Kidney (tissue), 14 donors: ENCODE data around the gene IL23R. TPM values are rescaled to one million over a fixed set of nuclear protein-coding genes. Genes with fewer than 3 reads are reported as not detected.

ENCODE experiments used
- DNase-seq, 5 donors: peaks; one replicate each; pipeline ENCODE4 v3.0.0-alpha.2; 2013 to 2020
- FAIRE-seq: peaks from 2 replicates; lab custom pipeline; 2012; peaks lifted over from hg19 to GRCh38; lab: Jason Lieb, UNC
- H3K27ac ChIP-seq, 2 donors: one replicate each; pipeline ENCODE4 v1.7.0; 2013; ENCODE audit warnings: low read depth in 2 of 2, low read length in 2 of 2, inconsistent platforms in 1 of 2
- H3K27me3 ChIP-seq: one replicate; pipeline ENCODE4 v1.7.1; 2013; ENCODE audit warnings: low read length, inconsistent platforms; ENCODE audit not compliant: control insufficient read depth, insufficient read depth
- H3K36me3 ChIP-seq, 3 donors: one replicate each; pipeline versions ENCODE4 v1.7.0 to v1.7.1; 2013; ENCODE audit warnings: low read length in 3 of 3, control low read depth in 1 of 3, inconsistent platforms in 1 of 3; ENCODE audit not compliant: insufficient read depth in 3 of 3, control insufficient read depth in 2 of 3
- H3K4me1 ChIP-seq, 3 donors: one replicate each; pipeline versions ENCODE4 v1.7.0 to v1.7.1; 2013; ENCODE audit warnings: low read length in 3 of 3, inconsistent platforms in 1 of 3, low read depth in 1 of 3; ENCODE audit not compliant: control insufficient read depth in 2 of 3, insufficient read depth in 2 of 3
- H3K4me3 ChIP-seq, 3 donors: one replicate each; pipeline versions ENCODE4 v1.7.0 to v1.8.1; 2013; ENCODE audit warnings: low read length in 3 of 3, control low read depth in 1 of 3, inconsistent platforms in 1 of 3
- H3K9ac ChIP-seq, 3 donors: one replicate each; pipeline versions ENCODE4 v1.7.0 to v1.7.1; 2013; ENCODE audit warnings: low read length in 3 of 3, control low read depth in 1 of 3, inconsistent platforms in 1 of 3
- H3K9me3 ChIP-seq, 3 donors: one replicate each; pipeline versions ENCODE4 v1.7.0 to v1.7.1; 2013; ENCODE audit warnings: low read length in 3 of 3, control low read depth in 1 of 3, inconsistent platforms in 1 of 3; ENCODE audit not compliant: control insufficient read depth in 2 of 3, insufficient read depth in 1 of 3
- intact Hi-C: fragments of 100-400 bp; cut with DNase I; formaldehyde crosslinking; loops from one replicate; pipeline ENCODE4 v1.11.1; 2022
- polyA plus RNA-seq: library from polyadenylated mRNA; stranded (reverse); fragments of 350-450 nt; fragmentation: Illumina TruSeq; extraction: RNeasy Lipid Tissue Mini Kit (QIAGEN cat#74804); gene quantifications from one replicate; pipeline ENCODE4 v1.2.3, GENCODE V29; 2014; ENCODE audit warnings: low read depth, low replicate concordance; ENCODE audit not compliant: insufficient read depth
- total RNA-seq: library from RNA; stranded (reverse); fragmentation: NEBNext Ultra II Directional; extraction: Animal tissue kit (Norgen Biotek cat#: 25700); gene quantifications from one replicate; pipeline ENCODE4 v1.2.1, GENCODE V29; 2021
- TF ChIP-seq, protein P1 (sequence below): IDR thresholded peaks from 3 replicates; pipeline ENCODE4 v1.5.1; 2012; ENCODE audit warnings: mild to moderate bottlenecking, moderate library complexity, borderline replicate concordance; ENCODE audit not compliant: insufficient read depth; ENCODE audit errors: extremely low read depth
- donor health status: control.
- donor health status: control.
- donor health status: control.
- donor health status: control.
- donor health status: control.
- donor health status: DM: yes; HTN: yes; CAD: no.
- donor health status: Normal renal cell carcinoma (clear cell type).

The IL23R gene
- total and polyA plus RNA-seq, 2 donors from 2014 or later: 0.19 TPM; not detected in 1

DNA sequence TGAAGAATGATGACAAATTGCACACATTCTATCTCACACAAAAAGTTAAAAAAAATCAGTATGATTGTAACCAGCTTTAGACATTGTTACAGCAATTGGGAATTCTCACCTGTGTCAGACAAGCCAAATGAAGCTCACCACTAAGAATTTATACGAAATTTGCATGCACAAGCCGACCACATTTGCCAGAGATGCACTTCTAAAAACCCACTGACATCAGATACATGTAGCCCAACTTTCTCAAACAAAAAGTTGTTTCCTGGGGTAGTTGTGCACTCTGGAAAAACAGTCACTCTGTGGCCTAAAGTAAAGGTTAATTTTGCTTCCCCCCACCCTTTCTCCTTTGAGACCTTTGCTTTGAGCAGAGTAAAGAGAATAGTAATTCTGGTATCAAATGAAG is 73.5 kb downstream of the IL23R start:
- intact Hi-C loops: no loop called here
- H3K36me3 ChIP-seq: no peaks in the 10 kb centered on the region
- no peaks in the 10 kb centered on the region for H3K27me3 ChIP-seq
- no peak for DNase-seq
- no peak for FAIRE-seq
- H3K4me3 ChIP-seq: no peak overlapping the region
- no peak overlapping the region for H3K27ac ChIP-seq
- H3K4me1 ChIP-seq: no peaks in the 10 kb centered on the region
- no peak overlapping the region for H3K9ac ChIP-seq
- TF ChIP-seq, protein P1, sequence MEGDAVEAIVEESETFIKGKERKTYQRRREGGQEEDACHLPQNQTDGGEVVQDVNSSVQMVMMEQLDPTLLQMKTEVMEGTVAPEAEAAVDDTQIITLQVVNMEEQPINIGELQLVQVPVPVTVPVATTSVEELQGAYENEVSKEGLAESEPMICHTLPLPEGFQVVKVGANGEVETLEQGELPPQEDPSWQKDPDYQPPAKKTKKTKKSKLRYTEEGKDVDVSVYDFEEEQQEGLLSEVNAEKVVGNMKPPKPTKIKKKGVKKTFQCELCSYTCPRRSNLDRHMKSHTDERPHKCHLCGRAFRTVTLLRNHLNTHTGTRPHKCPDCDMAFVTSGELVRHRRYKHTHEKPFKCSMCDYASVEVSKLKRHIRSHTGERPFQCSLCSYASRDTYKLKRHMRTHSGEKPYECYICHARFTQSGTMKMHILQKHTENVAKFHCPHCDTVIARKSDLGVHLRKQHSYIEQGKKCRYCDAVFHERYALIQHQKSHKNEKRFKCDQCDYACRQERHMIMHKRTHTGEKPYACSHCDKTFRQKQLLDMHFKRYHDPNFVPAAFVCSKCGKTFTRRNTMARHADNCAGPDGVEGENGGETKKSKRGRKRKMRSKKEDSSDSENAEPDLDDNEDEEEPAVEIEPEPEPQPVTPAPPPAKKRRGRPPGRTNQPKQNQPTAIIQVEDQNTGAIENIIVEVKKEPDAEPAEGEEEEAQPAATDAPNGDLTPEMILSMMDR: no peak
- no peaks in the 10 kb centered on the region for H3K9me3 ChIP-seq

DNA sequence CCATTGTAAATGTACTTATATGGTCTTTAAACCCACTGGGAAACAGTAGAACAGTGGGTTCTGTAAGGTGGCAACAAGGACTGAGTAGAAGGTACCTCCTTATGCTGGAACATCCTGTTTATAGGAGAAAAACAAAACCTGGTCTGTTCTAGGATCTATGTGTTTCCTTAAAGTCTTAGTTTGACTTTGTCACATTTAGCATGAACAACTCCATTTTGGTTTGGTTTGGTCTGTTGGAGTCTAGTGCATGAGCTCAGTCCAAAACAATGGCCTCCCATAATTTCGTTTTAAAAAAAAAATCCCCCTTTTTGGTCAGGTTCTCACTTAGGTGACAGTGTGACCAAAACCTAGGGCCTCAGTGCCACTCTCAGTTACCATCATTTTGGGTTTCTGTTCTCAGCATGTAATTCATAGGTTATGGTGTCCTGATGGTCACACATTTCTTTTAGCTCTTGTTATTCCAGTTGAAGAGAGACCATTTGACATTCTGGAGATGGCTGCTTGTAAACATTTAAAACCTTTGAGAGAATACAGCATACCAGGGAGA is 75.0 kb downstream of the IL23R start:
- TF ChIP-seq, protein P1: no peak
- Histone ChIP-seq H3K27me3 (no peaks in the 10 kb centered on the region), H3K4me3 (no peak overlapping the region), H3K9ac (no peak overlapping the region), H3K9me3 (no peaks in the 10 kb centered on the region), H3K27ac (no peak overlapping the region), H3K36me3 (no peaks in the 10 kb centered on the region), H3K4me1 (no peaks in the 10 kb centered on the region)
- DNase-seq (no peak), FAIRE-seq (no peak)
- intact Hi-C loops: no loop called here

DNA sequence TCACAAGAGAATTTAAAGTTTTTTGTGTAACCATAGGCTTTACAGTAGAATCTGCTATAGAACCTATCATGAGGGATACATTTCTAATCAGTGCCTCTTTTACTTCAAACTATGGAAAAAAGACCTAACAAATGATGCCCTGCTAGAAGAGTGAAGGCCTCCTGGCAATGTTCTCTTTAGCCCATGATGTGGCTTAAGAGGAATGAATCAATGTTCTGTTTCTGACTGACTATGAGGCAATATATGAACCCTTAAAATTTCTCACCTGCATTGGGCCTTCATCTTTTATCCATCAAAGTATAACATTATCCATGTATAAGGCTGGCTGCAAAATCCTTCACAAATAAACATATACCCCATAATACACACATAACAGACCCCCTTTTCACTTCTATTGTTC is 75.8 kb downstream of the IL23R start:
- H3K9me3 ChIP-seq: no peaks in the 10 kb centered on the region
- DNase-seq: no peak
- H3K27me3 ChIP-seq: no peaks in the 10 kb centered on the region
- no peak for FAIRE-seq
- TF ChIP-seq, protein P1: no peak
- no peaks in the 10 kb centered on the region for H3K4me1 ChIP-seq
- intact Hi-C loops: no loop called here
- no peak overlapping the region for H3K4me3 ChIP-seq
- H3K27ac ChIP-seq: no peak overlapping the region
- no peak overlapping the region for H3K9ac ChIP-seq
- H3K36me3 ChIP-seq: no peaks in the 10 kb centered on the region
